Caco-2 (cell line): Measurements from ENCODE around the gene UNC93A. TPM values are rescaled to one million over a fixed set of nuclear protein-coding genes. Genes with fewer than 3 reads are reported as not detected.
A peak's percentile ranks its signal among the peaks of the same experiment; 100 is the strongest.
"Not testable (repeated sequence)": the region's sequence is repeated elsewhere in the genome, so short reads cannot be mapped to it uniquely, and the experiment has no call there.

Experiments used
- BruUV-seq: library from RNA; stranded (reverse); fragments of 400-500 nt; replicated peaks from 2 replicates; lab custom pipeline; 2021; lab: Mats Ljungman, UMichigan
- CTCF ChIA-PET: fragments of 300-600 bp; sonication (Branson Sonifier 250); formaldehyde crosslinking; loops from one replicate; lab custom pipeline; 2022; ENCODE audit warnings: antibody characterized with exemption; lab: Charles Lee
- POLR2A ChIA-PET: fragments of 300-600 bp; sonication (Branson Sonifier 250); formaldehyde crosslinking; loops from one replicate; lab custom pipeline; 2022; ENCODE audit warnings: antibody characterized with exemption; lab: Charles Lee
- DNase-seq, 2 experiments: peaks; one replicate each; pipeline versions ENCODE4 v3.0.0 to v3.0.0-alpha.2; 2020 to 2022
- H3K27me3 ChIP-seq: replicated peaks from 2 replicates; pipeline ENCODE4 v1.6.0; 2011; ENCODE audit warnings: low read length; ENCODE audit not compliant: control insufficient read depth, insufficient read depth
- H3K36me3 ChIP-seq: 2 replicates; pipeline ENCODE4 v1.5.1; 2011; ENCODE audit warnings: low read length; ENCODE audit not compliant: control insufficient read depth, insufficient read depth
- H3K4me1 ChIP-seq: fragments of 250-450 bp; sonication (Bioruptor Pico); 2 replicates; pipeline ENCODE4 v1.5.1; 2020; ENCODE audit warnings: mild to moderate bottlenecking
- H3K4me3 ChIP-seq: 2 replicates; pipeline ENCODE4 v1.5.1; 2011; ENCODE audit warnings: low read depth, mild to moderate bottlenecking, control low read depth, low read length
- H3K9me3 ChIP-seq: fragments of 250-450 bp; sonication (Bioruptor Pico); 2 replicates; pipeline ENCODE4 v1.5.1; 2020; ENCODE audit warnings: mild to moderate bottlenecking, moderate library complexity
- H3K27ac Mint-ChIP-seq: one replicate; pipeline ENCODE4 v1.8.0; 2022; ENCODE audit warnings: mixed read lengths; ENCODE audit not compliant: unreplicated experiment
- H3K27me3 Mint-ChIP-seq: one replicate; pipeline ENCODE4 v1.8.0; 2022; ENCODE audit warnings: mixed read lengths; ENCODE audit not compliant: insufficient read depth, unreplicated experiment
- H3K36me3 Mint-ChIP-seq: one replicate; pipeline ENCODE4 v1.8.0; 2022; ENCODE audit warnings: mild to moderate bottlenecking, mixed read lengths; ENCODE audit not compliant: insufficient read depth, unreplicated experiment
- H3K4me1 Mint-ChIP-seq: one replicate; pipeline ENCODE4 v1.8.0; 2022; ENCODE audit warnings: low read depth, mixed read lengths; ENCODE audit not compliant: unreplicated experiment
- H3K4me3 Mint-ChIP-seq: one replicate; pipeline ENCODE4 v1.8.0; 2022; ENCODE audit warnings: mild to moderate bottlenecking, moderate library complexity, mixed read lengths; ENCODE audit not compliant: unreplicated experiment
- H3K9me3 Mint-ChIP-seq: one replicate; pipeline ENCODE4 v1.8.0; 2022; ENCODE audit warnings: mixed read lengths; ENCODE audit not compliant: unreplicated experiment
- intact Hi-C: fragments of 100-400 bp; cut with micrococcal nuclease; formaldehyde crosslinking; loops from one replicate; pipeline ENCODE4 v1.10.0; 2022; ENCODE audit not compliant: unreplicated experiment
- total RNA-seq: library from RNA; stranded (reverse); gene quantifications from 2 replicates; pipeline ENCODE4 v1.2.3, GENCODE V29; 2022
- TF ChIP-seq, protein P1 (sequence below), 2 experiments: fragments of 200-600 bp in 1 of 2; IDR thresholded peaks; 1 replicate in 1 of 2; 2 replicates in 1 of 2; pipeline versions ENCODE4 v1.5.1 to v1.8.0; 2011 to 2022; ENCODE audit warnings: antibody characterized with exemption in 1 of 2, control low read depth in 1 of 2, inconsistent platforms in 1 of 2, low read depth in 1 of 2, low read length in 1 of 2, mild to moderate bottlenecking in 1 of 2, moderate library complexity in 1 of 2; ENCODE audit not compliant: insufficient read depth in 1 of 2, severe bottlenecking in 1 of 2, unreplicated experiment in 1 of 2

The UNC93A gene
- total RNA-seq, 1 experiment from 2014 or later = 32.3 TPM

DNA sequence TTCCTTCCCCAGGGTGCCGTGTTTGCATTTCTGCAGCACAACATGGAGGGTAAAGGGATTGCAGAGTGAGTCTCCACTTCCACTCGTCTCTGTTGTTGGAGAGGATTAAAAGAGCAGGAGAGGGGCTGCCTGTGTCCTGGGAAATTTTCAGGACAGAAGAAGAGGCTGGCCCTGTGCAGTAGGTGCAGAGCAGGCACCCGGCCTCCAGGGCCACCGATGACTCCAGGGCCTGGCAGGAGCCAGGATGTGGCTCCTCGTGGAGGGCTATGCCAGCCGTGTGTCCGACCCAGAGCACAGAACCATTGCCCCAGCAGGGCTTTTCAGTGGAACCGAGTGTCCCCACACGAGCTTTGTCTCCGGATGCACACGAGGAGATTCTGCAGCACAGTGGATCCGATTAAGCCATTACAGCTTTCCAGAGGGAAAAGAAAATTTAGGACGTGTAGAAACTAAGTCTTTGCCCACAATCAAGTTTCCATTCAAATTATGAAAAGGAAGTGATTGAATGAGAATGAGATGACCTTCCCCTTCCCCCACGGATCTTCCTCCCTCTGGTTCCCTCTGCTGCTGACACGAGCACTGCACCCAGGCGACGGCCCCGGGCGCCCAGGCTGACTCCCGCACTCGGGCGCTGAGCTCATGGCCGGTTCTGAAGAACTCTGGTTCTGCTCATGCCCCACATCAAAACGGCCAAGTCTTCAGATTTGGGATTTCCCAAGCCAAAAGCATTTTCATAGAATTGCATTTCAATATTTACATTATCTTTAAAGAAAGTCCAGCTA is 43.1 kb upstream of the UNC93A start:
- H3K27ac Mint-ChIP-seq = no peak overlapping the region
- intact Hi-C loops = no loop called here
- TF ChIP-seq, protein P1, sequence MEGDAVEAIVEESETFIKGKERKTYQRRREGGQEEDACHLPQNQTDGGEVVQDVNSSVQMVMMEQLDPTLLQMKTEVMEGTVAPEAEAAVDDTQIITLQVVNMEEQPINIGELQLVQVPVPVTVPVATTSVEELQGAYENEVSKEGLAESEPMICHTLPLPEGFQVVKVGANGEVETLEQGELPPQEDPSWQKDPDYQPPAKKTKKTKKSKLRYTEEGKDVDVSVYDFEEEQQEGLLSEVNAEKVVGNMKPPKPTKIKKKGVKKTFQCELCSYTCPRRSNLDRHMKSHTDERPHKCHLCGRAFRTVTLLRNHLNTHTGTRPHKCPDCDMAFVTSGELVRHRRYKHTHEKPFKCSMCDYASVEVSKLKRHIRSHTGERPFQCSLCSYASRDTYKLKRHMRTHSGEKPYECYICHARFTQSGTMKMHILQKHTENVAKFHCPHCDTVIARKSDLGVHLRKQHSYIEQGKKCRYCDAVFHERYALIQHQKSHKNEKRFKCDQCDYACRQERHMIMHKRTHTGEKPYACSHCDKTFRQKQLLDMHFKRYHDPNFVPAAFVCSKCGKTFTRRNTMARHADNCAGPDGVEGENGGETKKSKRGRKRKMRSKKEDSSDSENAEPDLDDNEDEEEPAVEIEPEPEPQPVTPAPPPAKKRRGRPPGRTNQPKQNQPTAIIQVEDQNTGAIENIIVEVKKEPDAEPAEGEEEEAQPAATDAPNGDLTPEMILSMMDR (IDR thresholded peaks at IDR 0.05; ENCODE audit: insufficient read depth in 1 of 2, low read depth in 1 of 2, low read length in 1 of 2, severe bottlenecking in 1 of 2, unreplicated experiment in 1 of 2) = peak in 1 of 2 experiments; percentile 6
- H3K4me3 ChIP-seq = no peak overlapping the region
- ChIA-PET CTCF (no interaction called here), POLR2A (no interaction called here)
- H3K9me3 ChIP-seq = no peaks in the 10 kb centered on the region
- BruUV-seq = no TSS peak
- DNase-seq = no peak
- H3K4me1 Mint-ChIP-seq = no peaks in the 10 kb centered on the region
- H3K4me3 Mint-ChIP-seq = no peak overlapping the region
- H3K4me1 ChIP-seq = peaks cover 1% of the 10 kb centered on the region; the same call in 1 of the 2 replicates
- H3K9me3 Mint-ChIP-seq = no peaks in the 10 kb centered on the region
- H3K36me3 Mint-ChIP-seq = no peaks in the 10 kb centered on the region
- H3K36me3 ChIP-seq = no peaks in the 10 kb centered on the region
- H3K27me3 ChIP-seq = no peaks in the 10 kb centered on the region
- H3K27me3 Mint-ChIP-seq = no peaks in the 10 kb centered on the region

DNA sequence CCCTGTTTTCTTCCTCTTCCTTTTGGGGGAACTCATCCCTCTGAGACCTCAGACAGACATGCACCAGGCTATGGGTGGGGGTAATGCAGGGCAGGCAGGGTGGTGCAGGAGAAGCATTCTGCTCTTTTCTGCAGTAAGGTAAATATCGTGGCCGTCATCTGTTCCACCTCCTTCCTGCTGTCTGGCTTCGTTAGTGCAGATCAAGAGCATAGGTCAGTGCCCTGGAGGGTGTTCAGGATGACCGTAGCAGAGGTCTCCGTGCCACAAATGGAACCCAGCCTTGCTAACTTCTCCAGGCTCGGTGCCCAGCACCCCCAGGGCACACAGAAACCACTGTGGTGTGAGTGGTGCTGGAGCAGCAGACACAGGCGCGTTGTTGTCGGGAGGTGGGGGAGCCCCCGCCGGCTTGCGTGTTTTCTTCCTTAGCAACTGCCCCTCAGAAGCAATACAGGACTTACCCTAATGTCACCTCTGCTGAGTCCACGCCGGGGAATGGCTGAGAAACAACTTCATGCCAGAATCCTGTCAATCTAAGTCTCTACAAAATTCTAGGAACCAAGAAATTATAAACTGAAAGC is 42.1 kb upstream of the UNC93A start:
- H3K4me3 Mint-ChIP-seq, H3K36me3 Mint-ChIP-seq, DNase-seq, H3K9me3 Mint-ChIP-seq, H3K27me3 Mint-ChIP-seq, CTCF ChIA-PET, POLR2A ChIA-PET, H3K4me1 ChIP-seq, H3K4me1 Mint-ChIP-seq, H3K27ac Mint-ChIP-seq, BruUV-seq, intact Hi-C loops, H3K36me3 ChIP-seq, H3K9me3 ChIP-seq, H3K4me3 ChIP-seq, H3K27me3 ChIP-seq: not testable (repeated sequence)

DNA sequence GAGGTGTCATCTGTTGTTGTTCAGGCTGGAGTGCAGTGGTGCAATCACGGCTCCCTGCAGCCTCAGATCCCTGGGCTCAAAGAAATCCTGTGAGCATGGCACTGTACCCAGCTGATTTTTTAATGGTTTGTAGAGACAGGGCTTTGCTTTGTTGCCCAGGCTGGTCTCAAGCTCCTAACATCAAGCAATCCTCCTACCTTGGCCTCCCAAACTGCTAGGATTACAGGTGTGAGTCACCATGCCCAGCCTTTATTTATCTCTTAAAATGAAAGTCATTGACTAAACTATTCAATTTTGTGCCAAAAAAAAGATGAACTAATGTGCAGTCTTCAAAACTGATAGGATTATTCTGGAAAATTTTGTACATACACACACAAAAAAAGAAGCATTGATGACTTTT is 38.8 kb upstream of the UNC93A start:
- H3K27me3 ChIP-seq = no peaks in the 10 kb centered on the region
- no peak overlapping the region for H3K4me3 Mint-ChIP-seq

More for the DNA sequence above, 38.8 kb upstream of the UNC93A start:
- no peak for DNase-seq
- no TSS peak for BruUV-seq
- Histone ChIP-seq H3K36me3 (no peaks in the 10 kb centered on the region; the same call in 1 of the 2 replicates), H3K4me1 (no peaks in the 10 kb centered on the region), H3K9me3 (peaks cover 3% of the 10 kb centered on the region; the same call in 1 of the 2 replicates), H3K4me3 (no peak overlapping the region)
- no peaks in the 10 kb centered on the region for H3K4me1 Mint-ChIP-seq
- TF ChIP-seq, protein P1 (IDR thresholded peaks at IDR 0.05; ENCODE audit: insufficient read depth in 1 of 2, low read depth in 1 of 2, low read length in 1 of 2, severe bottlenecking in 1 of 2, unreplicated experiment in 1 of 2) = no peak
- no peaks in the 10 kb centered on the region for H3K27me3 Mint-ChIP-seq
- CTCF ChIA-PET = no interaction called here
- no peak overlapping the region for H3K27ac Mint-ChIP-seq
- H3K36me3 Mint-ChIP-seq = no peaks in the 10 kb centered on the region
- POLR2A ChIA-PET = no interaction called here
- intact Hi-C loops = no loop called here
- peaks cover 19% of the 10 kb centered on the region for H3K9me3 Mint-ChIP-seq
